Ramos (cell line): Measurements from ENCODE around the gene MYADML2.

Experiments used
- in situ Hi-C: fragments of 300-500 bp; cut with MboI; formaldehyde crosslinking; loops from one replicate; pipeline ENCODE4 v1.14.3; 2022; ENCODE audit warnings: low sequenced_read_pairs; ENCODE audit not compliant: unreplicated experiment

Gene MYADML2

GRCh38 chr17:81902023-81902652 lies 44.9 kb downstream of the MYADML2 start, which contains the start of gene NPB:
TSS of gene NPB (plus strand) at chr17:81902238. CDS start at chr17:81902278, 40 bp downstream.
- in situ Hi-C loops, result no loop called here

GRCh38 chr17:81901167-81902022 lies 45.6 kb downstream of the MYADML2 start:
- in situ Hi-C loops, result no loop called here

GRCh38 chr17:81900181-81900820 lies 46.7 kb downstream of the MYADML2 start:
- in situ Hi-C loops, result no loop called here

GRCh38 chr17:81899514-81900166 lies 47.4 kb downstream of the MYADML2 start:
- in situ Hi-C loops, result no loop called here

GRCh38 chr17:81898885-81899284 lies 48.1 kb downstream of the MYADML2 start:
- in situ Hi-C loops, result no loop called here

- in situ Hi-C loops, result no loop called here
These were observed 48.8 kb downstream of the MYADML2 start for GRCh38 chr17:81898029-81898866.

GRCh38 chr17:81895400-81895799 lies 51.6 kb downstream of the MYADML2 start:
- in situ Hi-C loops, result no loop called here

GRCh38 chr17:81891303-81891552 lies 55.8 kb downstream of the MYADML2 start:
- in situ Hi-C loops, result no loop called here

GRCh38 chr17:81890447-81891302 lies 56.4 kb downstream of the MYADML2 start:
- in situ Hi-C loops, result no loop called here
